Parathyroid adenoma (tissue), 2 donors: ENCODE results near the gene MEOX1.

Experiments used
- H2AFZ ChIP-seq: fragments of 300-600 bp; sonication (generic); one replicate; pipeline ENCODE4 v1.7.0; 2017; ENCODE audit warnings: antibody characterized with exemption, mild to moderate bottlenecking
- H3K27ac ChIP-seq: fragments of 300-600 bp; sonication (generic); one replicate; pipeline ENCODE4 v1.7.0; 2017
- H3K27me3 ChIP-seq: fragments of 300-600 bp; sonication (generic); one replicate; pipeline ENCODE4 v1.7.0; 2017; ENCODE audit warnings: low read length; ENCODE audit not compliant: control insufficient read depth, insufficient read depth
- H3K36me3 ChIP-seq: fragments of 300-600 bp; sonication (generic); one replicate; pipeline ENCODE4 v1.7.0; 2017; ENCODE audit warnings: low read length; ENCODE audit not compliant: control insufficient read depth, insufficient read depth
- H3K4me1 ChIP-seq: fragments of 300-600 bp; sonication (generic); one replicate; pipeline ENCODE4 v1.7.0; 2017; ENCODE audit warnings: control low read depth
- H3K4me2 ChIP-seq: fragments of 300-600 bp; sonication (generic); one replicate; pipeline ENCODE4 v1.7.0; 2017; ENCODE audit warnings: low read length
- H3K4me3 ChIP-seq: fragments of 300-600 bp; sonication (generic); one replicate; pipeline ENCODE4 v1.7.0; 2017; ENCODE audit warnings: low read depth, low read length
- H3K79me2 ChIP-seq: fragments of 300-600 bp; sonication (generic); one replicate; pipeline ENCODE4 v1.7.0; 2017; ENCODE audit warnings: control low read depth
- H3K9ac ChIP-seq: fragments of 300-600 bp; sonication (generic); one replicate; pipeline ENCODE4 v1.7.0; 2017; ENCODE audit warnings: mild to moderate bottlenecking
- H3K9me3 ChIP-seq: fragments of 300-600 bp; sonication (generic); one replicate; pipeline ENCODE4 v1.7.0; 2017; ENCODE audit warnings: low read length; ENCODE audit not compliant: control insufficient read depth
- TF ChIP-seq, protein P1 (sequence below): fragments of 300-600 bp; sonication (generic); IDR thresholded peaks from one replicate; pipeline ENCODE4 v1.7.0; 2017; ENCODE audit warnings: antibody characterized with exemption, mild to moderate bottlenecking
- donor health status: primary hyperparathyroidism.

MEOX1 gene

GRCh38 chr17:43683928-43684653 is 22.4 kb upstream of the MEOX1 start:
- H3K9me3 ChIP-seq = no peaks in the 10 kb centered on the region
- H3K79me2 ChIP-seq = no peaks in the 10 kb centered on the region
- H3K27ac ChIP-seq = no peak overlapping the region
- no peaks in the 10 kb centered on the region for H3K27me3 ChIP-seq
- H3K36me3 ChIP-seq = no peaks in the 10 kb centered on the region
- no peaks in the 10 kb centered on the region for H3K4me1 ChIP-seq
- H3K4me2 ChIP-seq = no peak overlapping the region
- H3K9ac ChIP-seq = no peak overlapping the region
- H2AFZ ChIP-seq = no peak overlapping the region
- TF ChIP-seq, protein P1, sequence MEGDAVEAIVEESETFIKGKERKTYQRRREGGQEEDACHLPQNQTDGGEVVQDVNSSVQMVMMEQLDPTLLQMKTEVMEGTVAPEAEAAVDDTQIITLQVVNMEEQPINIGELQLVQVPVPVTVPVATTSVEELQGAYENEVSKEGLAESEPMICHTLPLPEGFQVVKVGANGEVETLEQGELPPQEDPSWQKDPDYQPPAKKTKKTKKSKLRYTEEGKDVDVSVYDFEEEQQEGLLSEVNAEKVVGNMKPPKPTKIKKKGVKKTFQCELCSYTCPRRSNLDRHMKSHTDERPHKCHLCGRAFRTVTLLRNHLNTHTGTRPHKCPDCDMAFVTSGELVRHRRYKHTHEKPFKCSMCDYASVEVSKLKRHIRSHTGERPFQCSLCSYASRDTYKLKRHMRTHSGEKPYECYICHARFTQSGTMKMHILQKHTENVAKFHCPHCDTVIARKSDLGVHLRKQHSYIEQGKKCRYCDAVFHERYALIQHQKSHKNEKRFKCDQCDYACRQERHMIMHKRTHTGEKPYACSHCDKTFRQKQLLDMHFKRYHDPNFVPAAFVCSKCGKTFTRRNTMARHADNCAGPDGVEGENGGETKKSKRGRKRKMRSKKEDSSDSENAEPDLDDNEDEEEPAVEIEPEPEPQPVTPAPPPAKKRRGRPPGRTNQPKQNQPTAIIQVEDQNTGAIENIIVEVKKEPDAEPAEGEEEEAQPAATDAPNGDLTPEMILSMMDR = no peak
- H3K4me3 ChIP-seq = no peak overlapping the region

DNA sequence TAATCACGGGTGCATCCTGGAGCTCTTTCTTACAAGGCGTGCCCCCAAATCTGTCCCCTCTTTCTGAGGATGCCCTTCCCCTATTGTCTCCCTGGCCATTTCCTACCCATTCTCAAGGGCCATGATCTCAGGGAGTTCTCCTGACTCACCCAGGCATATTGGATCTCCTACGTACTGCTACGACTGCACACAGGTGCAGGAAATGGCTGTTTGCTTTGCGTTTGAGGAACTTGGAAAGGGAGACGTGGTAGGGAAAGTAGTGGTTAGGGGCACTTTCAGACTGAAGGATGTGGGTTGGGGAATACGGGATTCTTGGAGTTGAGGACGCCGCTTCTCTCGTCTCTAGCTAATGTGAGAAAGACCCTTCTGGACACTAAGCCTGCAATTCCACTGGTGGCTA is 18.7 kb upstream of the MEOX1 start:
- Histone ChIP-seq H3K4me1 (no peaks in the 10 kb centered on the region), H3K36me3 (no peaks in the 10 kb centered on the region), H3K27me3 (no peaks in the 10 kb centered on the region), H3K9me3 (no peaks in the 10 kb centered on the region), H3K4me2 (no peak overlapping the region), H3K4me3 (no peak overlapping the region), H3K79me2 (no peaks in the 10 kb centered on the region), H2AFZ (no peak overlapping the region), H3K9ac (no peak overlapping the region), H3K27ac (no peak overlapping the region)
- TF ChIP-seq, protein P1 = no peak

DNA sequence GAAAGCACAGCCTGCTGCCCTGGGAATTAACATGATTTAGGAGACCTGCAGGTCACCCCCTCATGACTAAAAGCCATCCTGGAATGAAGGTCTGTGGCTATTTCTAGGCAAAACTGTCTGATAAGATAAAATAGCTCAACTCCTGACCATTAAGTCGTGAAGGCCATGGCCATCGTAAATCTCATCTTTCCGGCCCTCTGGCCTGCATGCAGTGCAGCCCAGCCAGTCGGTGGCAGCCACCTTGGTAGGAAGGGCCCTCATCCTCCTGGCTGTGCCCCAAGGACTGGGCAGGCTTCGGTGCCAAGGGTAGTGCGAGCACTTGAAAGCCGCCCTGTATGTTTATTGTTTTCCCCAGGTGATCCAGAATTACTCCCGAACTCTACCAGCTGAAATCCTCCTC is 18.2 kb upstream of the MEOX1 start:
- no peak overlapping the region for H3K27ac ChIP-seq

GRCh38 chr17:43679401-43679800 is 17.7 kb upstream of the MEOX1 start:
- Histone ChIP-seq H3K27me3 (no peaks in the 10 kb centered on the region), H3K79me2 (no peaks in the 10 kb centered on the region), H3K36me3 (no peaks in the 10 kb centered on the region), H3K4me1 (no peaks in the 10 kb centered on the region), H3K4me2 (no peak overlapping the region), H3K9me3 (no peaks in the 10 kb centered on the region), H3K27ac (no peak overlapping the region), H3K4me3 (no peak overlapping the region), H2AFZ (no peak overlapping the region), H3K9ac (no peak overlapping the region)
- TF ChIP-seq, protein P1 = no peak

More for the DNA sequence above, 18.2 kb upstream of the MEOX1 start:
- no peaks in the 10 kb centered on the region for H3K79me2 ChIP-seq
- no peak overlapping the region for H2AFZ ChIP-seq
- H3K4me2 ChIP-seq = no peak overlapping the region
- TF ChIP-seq, protein P1 = no peak
- H3K4me1 ChIP-seq = no peaks in the 10 kb centered on the region
- no peaks in the 10 kb centered on the region for H3K36me3 ChIP-seq
- H3K9me3 ChIP-seq = no peaks in the 10 kb centered on the region
- H3K4me3 ChIP-seq = no peak overlapping the region
- H3K27me3 ChIP-seq = no peaks in the 10 kb centered on the region
- H3K9ac ChIP-seq = no peak overlapping the region

GRCh38 chr17:43676471-43676870 is 14.7 kb upstream of the MEOX1 start:
- no peaks in the 10 kb centered on the region for H3K9me3 ChIP-seq
- H3K4me3 ChIP-seq = no peak overlapping the region
- H2AFZ ChIP-seq = no peak overlapping the region
- H3K27ac ChIP-seq = no peak overlapping the region
- H3K4me2 ChIP-seq = no peak overlapping the region
- no peaks in the 10 kb centered on the region for H3K79me2 ChIP-seq
- H3K27me3 ChIP-seq = no peaks in the 10 kb centered on the region
- TF ChIP-seq, protein P1 = no peak
- H3K9ac ChIP-seq = no peak overlapping the region
- H3K4me1 ChIP-seq = no peaks in the 10 kb centered on the region
- no peaks in the 10 kb centered on the region for H3K36me3 ChIP-seq
